HEK293 (cell line): ENCODE results near the gene SAPCD1.

Experiments used
- BCL6B ChIP-seq: fragments of 450-650 bp; formaldehyde crosslinking; IDR thresholded peaks from 2 replicates; pipeline ENCODE4 v1.5.1; 2017; ENCODE audit warnings: missing biosample characterization, missing genetic modification characterization
- GLIS1 ChIP-seq: fragments of 450-650 bp; formaldehyde crosslinking; IDR thresholded peaks from 2 replicates; pipeline ENCODE4 v1.5.1; 2016; ENCODE audit warnings: missing biosample characterization, missing genetic modification characterization
- HOXC10 ChIP-seq: sonication (generic); formaldehyde crosslinking; IDR thresholded peaks from 2 replicates; pipeline ENCODE4 v1.8.1; 2023; ENCODE audit warnings: mild to moderate bottlenecking, missing genetic modification reagents
- HOXD13 ChIP-seq: sonication (generic); formaldehyde crosslinking; IDR thresholded peaks from 2 replicates; pipeline ENCODE4 v1.8.0; 2022; ENCODE audit warnings: missing genetic modification reagents, borderline replicate concordance
- KLF16 ChIP-seq: fragments of 450-650 bp; formaldehyde crosslinking; IDR thresholded peaks from 2 replicates; pipeline ENCODE4 v1.5.1; 2017; ENCODE audit warnings: missing biosample characterization, missing genetic modification characterization
- MYNN ChIP-seq: fragments of 450-650 bp; formaldehyde crosslinking; IDR thresholded peaks from 2 replicates; pipeline ENCODE4 v1.5.1; 2016; ENCODE audit warnings: missing biosample characterization, missing genetic modification characterization, borderline replicate concordance
- SCRT2 ChIP-seq: fragments of 450-650 bp; formaldehyde crosslinking; IDR thresholded peaks from 2 replicates; pipeline ENCODE4 v1.5.1; 2016; ENCODE audit warnings: missing biosample characterization, missing genetic modification characterization
- SP3 ChIP-seq: fragments of 450-650 bp; formaldehyde crosslinking; IDR thresholded peaks from 2 replicates; pipeline ENCODE4 v1.5.1; 2016; ENCODE audit warnings: missing biosample characterization, missing genetic modification characterization
- TCF7L2 ChIP-seq: IDR thresholded peaks from 2 replicates; pipeline ENCODE4 v1.6.1; 2011; ENCODE audit warnings: low read depth, mild to moderate bottlenecking, inconsistent platforms, low read length, moderate library complexity, borderline replicate concordance
- TSHZ1 ChIP-seq: fragments of 450-650 bp; formaldehyde crosslinking; IDR thresholded peaks from 2 replicates; pipeline ENCODE4 v1.5.1; 2016; ENCODE audit warnings: missing biosample characterization, missing genetic modification characterization, borderline replicate concordance
- ZFP37 ChIP-seq: fragments of 450-650 bp; formaldehyde crosslinking; IDR thresholded peaks from 2 replicates; pipeline ENCODE4 v1.5.1; 2016; ENCODE audit warnings: missing biosample characterization, missing genetic modification characterization
- ZNF112 ChIP-seq: fragments of 450-650 bp; formaldehyde crosslinking; IDR thresholded peaks from 2 replicates; pipeline ENCODE4 v1.5.0; 2017; ENCODE audit warnings: missing biosample characterization, missing genetic modification characterization
- ZNF138 ChIP-seq: fragments of 450-650 bp; formaldehyde crosslinking; IDR thresholded peaks from 2 replicates; pipeline ENCODE4 v1.5.1; 2016; ENCODE audit warnings: missing biosample characterization, missing genetic modification characterization, borderline replicate concordance
- ZNF155 ChIP-seq: fragments of 450-650 bp; formaldehyde crosslinking; IDR thresholded peaks from 2 replicates; pipeline ENCODE4 v1.5.1; 2016; ENCODE audit warnings: missing biosample characterization, missing genetic modification characterization
- ZNF248 ChIP-seq: fragments of 450-650 bp; formaldehyde crosslinking; IDR thresholded peaks from 2 replicates; pipeline ENCODE4 v1.5.1; 2017; ENCODE audit warnings: missing biosample characterization, missing genetic modification characterization
- ZNF350 ChIP-seq: fragments of 450-650 bp; formaldehyde crosslinking; IDR thresholded peaks from 2 replicates; pipeline ENCODE4 v1.5.0; 2017; ENCODE audit warnings: missing biosample characterization, mild to moderate bottlenecking, missing genetic modification characterization
- ZNF48 ChIP-seq: fragments of 450-650 bp; formaldehyde crosslinking; IDR thresholded peaks from 2 replicates; pipeline ENCODE4 v1.5.1; 2016; ENCODE audit warnings: missing biosample characterization, missing genetic modification characterization
- ZNF501 ChIP-seq: fragments of 450-650 bp; formaldehyde crosslinking; IDR thresholded peaks from 2 replicates; pipeline ENCODE4 v1.5.1; 2016; ENCODE audit warnings: missing biosample characterization, missing genetic modification characterization
- ZNF530 ChIP-seq: fragments of 450-650 bp; formaldehyde crosslinking; IDR thresholded peaks from 2 replicates; pipeline ENCODE4 v1.5.1; 2016; ENCODE audit warnings: low read depth, missing biosample characterization, missing genetic modification characterization
- ZNF560 ChIP-seq: fragments of 450-650 bp; formaldehyde crosslinking; IDR thresholded peaks from 2 replicates; pipeline ENCODE4 v1.5.1; 2017; ENCODE audit warnings: missing biosample characterization, missing genetic modification characterization, borderline replicate concordance
- ZNF561 ChIP-seq: fragments of 450-650 bp; IDR thresholded peaks from 2 replicates; pipeline ENCODE4 v1.5.1; 2018; ENCODE audit warnings: missing biosample characterization, missing genetic modification characterization, borderline replicate concordance
- ZNF600 ChIP-seq: fragments of 450-650 bp; formaldehyde crosslinking; IDR thresholded peaks from 2 replicates; pipeline ENCODE4 v1.5.1; 2016; ENCODE audit warnings: missing biosample characterization, missing genetic modification characterization
- ZNF621 ChIP-seq: fragments of 450-650 bp; formaldehyde crosslinking; IDR thresholded peaks from 2 replicates; pipeline ENCODE4 v1.5.1; 2017; ENCODE audit warnings: missing biosample characterization, missing genetic modification characterization
- ZNF623 ChIP-seq: fragments of 450-650 bp; formaldehyde crosslinking; IDR thresholded peaks from 2 replicates; pipeline ENCODE4 v1.5.1; 2016; ENCODE audit warnings: missing biosample characterization, missing genetic modification characterization
- ZNF658 ChIP-seq: fragments of 450-650 bp; formaldehyde crosslinking; IDR thresholded peaks from 2 replicates; pipeline ENCODE4; 2016; ENCODE audit warnings: missing biosample characterization, missing genetic modification characterization
- ZNF660 ChIP-seq: fragments of 450-650 bp; IDR thresholded peaks from 2 replicates; pipeline ENCODE4 v1.5.1; 2018; ENCODE audit warnings: missing biosample characterization, mild to moderate bottlenecking, missing genetic modification characterization
- ZNF776 ChIP-seq: fragments of 450-650 bp; formaldehyde crosslinking; IDR thresholded peaks from 2 replicates; pipeline ENCODE4 v1.5.0; 2017; ENCODE audit warnings: missing biosample characterization, missing genetic modification characterization, borderline replicate concordance
- ZNF792 ChIP-seq: fragments of 450-650 bp; formaldehyde crosslinking; IDR thresholded peaks from 2 replicates; pipeline ENCODE4 v1.5.1; 2016; ENCODE audit warnings: missing biosample characterization, missing genetic modification characterization
- ZNF843 ChIP-seq: fragments of 450-650 bp; formaldehyde crosslinking; IDR thresholded peaks from 2 replicates; pipeline ENCODE4 v1.5.1; 2016; ENCODE audit warnings: missing biosample characterization, missing genetic modification characterization
- TF ChIP-seq, protein P1 (sequence below): fragments of 450-650 bp; formaldehyde crosslinking; IDR thresholded peaks from 2 replicates; pipeline ENCODE4; 2016; ENCODE audit warnings: missing biosample characterization, missing genetic modification characterization
- TF ChIP-seq, protein P2 (sequence below): fragments of 450-650 bp; formaldehyde crosslinking; optimal IDR thresholded peaks from 2 replicates; pipeline ENCODE3; 2016; ENCODE audit warnings: missing biosample characterization, mild to moderate bottlenecking, missing genetic modification characterization
- TF ChIP-seq, protein P3 (sequence below): fragments of 450-650 bp; formaldehyde crosslinking; IDR thresholded peaks from 2 replicates; pipeline ENCODE4 v1.5.1; 2016; ENCODE audit warnings: missing biosample characterization, missing genetic modification characterization

The SAPCD1 gene

DNA sequence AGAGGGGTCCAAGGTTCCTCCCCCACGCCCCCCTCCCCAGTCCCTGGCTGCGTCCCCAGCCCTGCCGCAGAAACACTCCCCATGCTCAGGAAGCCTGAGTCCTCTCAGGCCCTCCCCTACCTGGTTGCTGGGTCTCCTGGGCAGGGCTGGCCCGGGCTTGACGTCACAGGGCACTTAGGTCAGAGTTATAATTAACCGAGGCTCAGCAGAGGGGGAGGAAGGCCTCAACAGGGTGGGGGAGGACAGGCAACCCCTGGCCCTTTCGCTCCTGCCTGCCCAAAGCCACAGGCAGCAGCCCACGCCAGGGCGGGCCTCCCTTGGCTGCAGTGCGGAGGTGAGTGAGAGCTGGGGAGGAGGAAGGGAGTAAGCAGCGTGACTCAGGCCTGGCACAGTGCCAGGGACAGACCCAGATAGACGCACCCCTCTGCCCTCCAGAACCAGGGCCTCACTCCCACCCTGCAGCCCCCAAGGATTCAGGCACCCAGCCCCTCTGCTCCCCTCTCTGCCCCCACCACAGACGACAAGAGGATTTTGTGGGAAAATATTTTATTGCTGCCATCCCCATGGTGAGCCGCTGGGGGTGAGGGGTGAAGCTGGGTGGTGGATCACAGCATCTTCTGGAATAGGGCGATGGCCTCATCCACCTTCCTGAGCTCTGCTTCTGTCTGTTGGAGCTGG lies 14.7 kb downstream of the SAPCD1 start, which contains the start of gene VWA7 (continued):
- TF ChIP-seq, protein P1, sequence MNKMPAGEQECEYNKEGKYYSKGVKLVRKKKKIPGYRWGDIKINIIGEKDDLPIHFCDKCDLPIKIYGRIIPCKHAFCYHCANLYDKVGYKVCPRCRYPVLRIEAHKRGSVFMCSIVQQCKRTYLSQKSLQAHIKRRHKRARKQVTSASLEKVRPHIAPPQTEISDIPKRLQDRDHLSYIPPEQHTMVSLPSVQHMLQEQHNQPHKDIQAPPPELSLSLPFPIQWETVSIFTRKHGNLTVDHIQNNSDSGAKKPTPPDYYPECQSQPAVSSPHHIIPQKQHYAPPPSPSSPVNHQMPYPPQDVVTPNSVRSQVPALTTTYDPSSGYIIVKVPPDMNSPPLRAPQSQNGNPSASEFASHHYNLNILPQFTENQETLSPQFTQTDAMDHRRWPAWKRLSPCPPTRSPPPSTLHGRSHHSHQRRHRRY (tag by site-specific recombination) = no peak
- TF ChIP-seq ZNF560 (tag by site-specific recombination) (no peak), MYNN (tag by site-specific recombination) (0 out of 2 replicates have a peak, but pooled peaks have one; percentile 13), ZNF530 (no peak), SCRT2 (peak; percentile 98), HOXD13 (CRISPR knock-in tag) (0 out of 2 replicates have a peak, but pooled peaks have one; percentile 20), KLF16 (tag by site-specific recombination) (peak; percentile 88), GLIS1 (tag by site-specific recombination) (peak; percentile 87), ZFP37 (peak; percentile 89), ZNF660 (tag by site-specific recombination) (peak; percentile 100), BCL6B (tag by site-specific recombination) (peak; percentile 85), ZNF792 (tag by site-specific recombination) (0 out of 2 replicates have a peak, but pooled peaks have one; percentile 49), SP3 (tag by site-specific recombination) (peak; percentile 74), ZNF621 (tag by site-specific recombination) (peak; percentile 88; the same call in 1 of the 2 replicates), ZNF350 (tag by site-specific recombination) (no peak), ZNF623 (tag by site-specific recombination) (no peak; the same call in 1 of the 2 replicates), TCF7L2 (no peak), ZNF112 (peak; percentile 97), ZNF138 (tag by site-specific recombination) (no peak), HOXC10 (CRISPR knock-in tag) (no peak), ZNF155 (tag by site-specific recombination) (no peak), ZNF776 (peak; percentile 97), ZNF658 (tag by site-specific recombination) (no peak), ZNF561 (tag by site-specific recombination) (peak; percentile 92; the same call in 1 of the 2 replicates), ZNF843 (tag by site-specific recombination) (peak; percentile 47; the same call in 1 of the 2 replicates), ZNF501 (tag by site-specific recombination) (peak; percentile 76), ZNF48 (no peak), ZNF600 (tag by site-specific recombination) (peak; percentile 93), ZNF248 (tag by site-specific recombination) (peak; percentile 95), TSHZ1 (tag by site-specific recombination) (peak; percentile 82; the same call in 1 of the 2 replicates)
- TF ChIP-seq, protein P2, sequence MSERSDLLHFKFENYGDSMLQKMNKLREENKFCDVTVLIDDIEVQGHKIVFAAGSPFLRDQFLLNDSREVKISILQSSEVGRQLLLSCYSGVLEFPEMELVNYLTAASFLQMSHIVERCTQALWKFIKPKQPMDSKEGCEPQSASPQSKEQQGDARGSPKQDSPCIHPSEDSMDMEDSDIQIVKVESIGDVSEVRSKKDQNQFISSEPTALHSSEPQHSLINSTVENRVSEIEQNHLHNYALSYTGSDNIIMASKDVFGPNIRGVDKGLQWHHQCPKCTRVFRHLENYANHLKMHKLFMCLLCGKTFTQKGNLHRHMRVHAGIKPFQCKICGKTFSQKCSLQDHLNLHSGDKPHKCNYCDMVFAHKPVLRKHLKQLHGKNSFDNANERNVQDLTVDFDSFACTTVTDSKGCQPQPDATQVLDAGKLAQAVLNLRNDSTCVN (tag by site-specific recombination) = peak; percentile 37
- TF ChIP-seq, protein P3, sequence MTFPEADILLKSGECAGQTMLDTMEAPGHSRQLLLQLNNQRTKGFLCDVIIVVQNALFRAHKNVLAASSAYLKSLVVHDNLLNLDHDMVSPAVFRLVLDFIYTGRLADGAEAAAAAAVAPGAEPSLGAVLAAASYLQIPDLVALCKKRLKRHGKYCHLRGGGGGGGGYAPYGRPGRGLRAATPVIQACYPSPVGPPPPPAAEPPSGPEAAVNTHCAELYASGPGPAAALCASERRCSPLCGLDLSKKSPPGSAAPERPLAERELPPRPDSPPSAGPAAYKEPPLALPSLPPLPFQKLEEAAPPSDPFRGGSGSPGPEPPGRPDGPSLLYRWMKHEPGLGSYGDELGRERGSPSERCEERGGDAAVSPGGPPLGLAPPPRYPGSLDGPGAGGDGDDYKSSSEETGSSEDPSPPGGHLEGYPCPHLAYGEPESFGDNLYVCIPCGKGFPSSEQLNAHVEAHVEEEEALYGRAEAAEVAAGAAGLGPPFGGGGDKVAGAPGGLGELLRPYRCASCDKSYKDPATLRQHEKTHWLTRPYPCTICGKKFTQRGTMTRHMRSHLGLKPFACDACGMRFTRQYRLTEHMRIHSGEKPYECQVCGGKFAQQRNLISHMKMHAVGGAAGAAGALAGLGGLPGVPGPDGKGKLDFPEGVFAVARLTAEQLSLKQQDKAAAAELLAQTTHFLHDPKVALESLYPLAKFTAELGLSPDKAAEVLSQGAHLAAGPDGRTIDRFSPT (tag by site-specific recombination) = peak; percentile 92
